Measurements from ENCODE around the gene TMEM247.

The TMEM247 gene

DNA sequence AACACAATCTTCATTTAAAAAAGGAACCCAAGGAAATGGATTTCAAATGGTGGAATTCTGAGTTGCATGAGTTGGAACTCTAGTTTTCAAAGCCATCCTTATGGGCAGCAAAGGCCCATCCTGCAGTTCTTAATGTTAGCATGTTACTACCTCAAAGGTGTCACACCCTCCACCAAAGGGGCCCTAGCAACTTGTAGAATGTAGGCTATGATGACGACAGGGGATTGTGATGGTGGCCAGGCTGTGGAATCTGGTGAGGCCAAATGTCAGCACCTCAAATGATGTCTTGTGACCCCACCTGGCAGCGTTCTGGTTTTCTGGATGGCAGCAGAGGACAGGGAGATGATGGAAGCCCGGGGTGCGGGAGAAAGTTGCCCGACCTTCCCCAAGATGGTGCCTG lies at the start of gene TMEM247:
TMEM247 (plus strand) TSS at position 301 of the 400 bp plus-strand sequence.
- no peak for DNase-seq
- no peak for ATAC-seq
- Mint-ChIP-seq H3K4me1 (peaks cover 19% of the 10 kb centered on the region), H3K27ac (peak within 1 kb of the TSS in 1 of 2 donors; percentile 36), H3K4me3 (no peak within 1 kb of the TSS), H3K27me3 (no peaks in the 10 kb centered on the region), H3K9me3 (peaks cover 19 to 26% of the 10 kb centered on the region in 2 donors)

DNA sequence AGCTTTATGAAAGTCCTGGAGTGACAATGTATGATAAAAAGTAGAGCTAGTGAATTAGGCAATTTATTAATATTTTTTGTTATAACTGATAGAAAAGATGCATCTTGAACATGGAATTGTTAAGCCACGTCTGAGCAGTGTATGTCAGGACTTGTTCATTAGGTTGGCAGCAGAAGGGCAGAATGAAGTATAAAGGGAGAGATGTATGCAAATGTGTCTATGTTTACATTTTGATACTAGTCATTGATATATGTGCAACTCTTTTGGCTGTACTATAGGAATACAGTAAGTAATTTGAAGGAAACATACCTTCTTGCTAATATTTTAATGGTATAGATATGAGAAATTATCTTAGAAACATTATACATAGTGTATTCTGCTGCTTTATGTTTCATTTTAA lies 49.0 kb upstream of the TMEM247 start:
- no peak overlapping the region for H3K27ac Mint-ChIP-seq
- H3K27me3 Mint-ChIP-seq: no peaks in the 10 kb centered on the region
- no peaks in the 10 kb centered on the region for H3K9me3 Mint-ChIP-seq
- no peak for DNase-seq
- no peak overlapping the region for H3K4me3 Mint-ChIP-seq
- no peak for ATAC-seq
- peaks cover 23% of the 10 kb centered on the region for H3K4me1 Mint-ChIP-seq

DNA sequence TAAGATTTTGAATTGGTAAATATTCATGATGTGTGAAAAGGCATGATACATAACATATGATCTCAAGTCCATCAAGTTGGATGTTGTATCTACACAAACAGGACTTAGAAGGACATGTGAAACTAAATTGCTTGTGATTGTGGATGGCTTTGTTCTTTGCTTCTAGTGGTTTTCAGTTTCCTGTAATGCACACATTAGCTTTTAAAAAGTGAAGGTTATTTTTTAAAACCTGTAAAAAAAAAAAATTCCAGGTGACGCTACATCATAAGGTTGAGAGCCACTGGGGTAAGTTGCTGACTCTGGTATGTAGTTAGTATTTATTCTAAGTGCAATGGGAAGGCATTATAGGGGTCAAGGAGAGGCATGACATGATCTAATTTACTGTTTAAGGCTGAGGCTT lies 48.4 kb upstream of the TMEM247 start:
- no peak for DNase-seq
- Mint-ChIP-seq H3K27me3 (no peaks in the 10 kb centered on the region), H3K9me3 (no peaks in the 10 kb centered on the region), H3K4me1 (peaks cover 23% of the 10 kb centered on the region), H3K27ac (no peak overlapping the region), H3K4me3 (no peak overlapping the region)
- ATAC-seq: no peak

DNA sequence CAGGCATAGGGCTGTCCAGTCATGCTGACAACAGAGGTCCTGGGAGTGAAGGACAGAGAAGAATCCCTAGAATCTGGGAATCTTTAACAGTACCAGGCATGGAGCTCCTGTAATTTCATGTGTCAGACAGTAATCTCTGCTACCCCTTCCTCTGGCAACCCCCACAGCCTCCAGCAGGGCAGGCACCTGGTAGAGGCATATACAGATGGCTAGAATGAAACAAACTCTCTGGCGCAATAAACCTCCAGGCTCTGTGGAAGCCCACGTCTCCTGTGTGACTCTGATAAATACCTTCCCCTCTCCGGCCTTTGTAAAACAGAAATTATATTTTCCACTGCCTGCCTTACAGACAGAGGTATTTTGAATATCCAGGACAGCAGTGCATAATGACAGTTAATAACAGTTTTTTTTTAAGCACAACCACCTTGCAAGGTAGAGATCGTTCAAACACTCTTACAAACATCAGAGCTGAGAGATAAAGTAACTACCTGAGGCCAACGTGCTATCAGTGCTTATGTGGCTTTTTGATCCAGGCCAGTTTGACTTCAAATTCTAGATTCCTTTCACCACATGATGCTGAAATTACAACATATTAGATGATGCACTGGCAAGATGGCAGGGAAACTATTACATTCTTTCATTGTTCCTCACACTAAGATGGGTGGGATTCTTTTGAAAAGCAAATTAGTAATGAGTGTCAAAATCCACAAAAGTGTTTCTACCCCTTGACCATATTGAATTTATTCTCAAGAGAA lies 47.7 kb upstream of the TMEM247 start:
- no peak for DNase-seq
- Mint-ChIP-seq H3K4me1 (peaks cover 23% of the 10 kb centered on the region), H3K27me3 (no peaks in the 10 kb centered on the region), H3K4me3 (no peak overlapping the region), H3K27ac (no peak overlapping the region), H3K9me3 (no peaks in the 10 kb centered on the region)
- ATAC-seq: no peak

DNA sequence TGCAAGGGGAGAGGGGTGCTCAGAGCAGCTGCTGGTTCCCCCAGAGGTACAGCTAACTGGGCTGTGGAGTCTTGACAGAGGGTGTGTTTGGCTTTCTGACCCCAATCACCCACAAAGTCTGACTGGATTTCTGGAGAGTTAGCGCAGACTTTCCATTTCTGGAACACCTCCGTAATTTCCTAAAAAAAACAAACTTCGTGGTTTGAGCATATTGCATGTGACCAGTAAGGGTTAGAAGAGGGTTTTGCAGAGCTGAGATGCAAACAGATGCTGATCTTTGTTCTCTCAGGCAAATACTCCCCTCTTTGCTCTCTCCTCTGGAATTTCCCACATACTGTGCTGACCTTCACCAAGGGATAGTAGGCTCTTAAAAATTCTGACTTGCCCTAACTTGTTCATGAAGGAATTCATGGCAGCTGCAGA lies 44.5 kb upstream of the TMEM247 start:
- Mint-ChIP-seq H3K4me3 (no peak overlapping the region), H3K9me3 (no peaks in the 10 kb centered on the region), H3K27me3 (no peaks in the 10 kb centered on the region), H3K4me1 (peaks cover 38% of the 10 kb centered on the region), H3K27ac (no peak overlapping the region)
- ATAC-seq (no peak), DNase-seq (no peak)

DNA sequence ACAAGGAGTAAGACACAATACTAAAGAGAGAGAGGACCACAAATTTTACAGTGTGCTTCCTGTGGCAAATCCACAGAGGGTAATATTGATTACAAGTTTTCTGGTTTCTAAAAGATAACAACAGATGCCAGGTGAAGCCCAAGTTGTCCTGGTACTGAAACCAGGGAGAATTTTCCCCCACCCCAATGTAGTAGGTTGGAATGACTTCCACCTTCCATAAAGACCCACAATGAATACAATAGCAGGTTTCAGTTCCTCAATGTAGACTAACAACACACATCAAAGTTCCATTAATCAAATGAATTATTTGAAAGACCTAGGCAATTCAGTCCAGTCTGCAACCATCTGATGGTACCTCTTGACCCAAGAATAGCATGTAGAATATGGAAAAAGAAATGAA lies 44.0 kb upstream of the TMEM247 start:
- DNase-seq (no peak), ATAC-seq (no peak)
- no peaks in the 10 kb centered on the region for H3K9me3 Mint-ChIP-seq
- H3K27me3 Mint-ChIP-seq: no peaks in the 10 kb centered on the region
- H3K4me1 Mint-ChIP-seq: peaks cover 43% of the 10 kb centered on the region
- no peak overlapping the region for H3K27ac Mint-ChIP-seq
- no peak overlapping the region for H3K4me3 Mint-ChIP-seq

DNA sequence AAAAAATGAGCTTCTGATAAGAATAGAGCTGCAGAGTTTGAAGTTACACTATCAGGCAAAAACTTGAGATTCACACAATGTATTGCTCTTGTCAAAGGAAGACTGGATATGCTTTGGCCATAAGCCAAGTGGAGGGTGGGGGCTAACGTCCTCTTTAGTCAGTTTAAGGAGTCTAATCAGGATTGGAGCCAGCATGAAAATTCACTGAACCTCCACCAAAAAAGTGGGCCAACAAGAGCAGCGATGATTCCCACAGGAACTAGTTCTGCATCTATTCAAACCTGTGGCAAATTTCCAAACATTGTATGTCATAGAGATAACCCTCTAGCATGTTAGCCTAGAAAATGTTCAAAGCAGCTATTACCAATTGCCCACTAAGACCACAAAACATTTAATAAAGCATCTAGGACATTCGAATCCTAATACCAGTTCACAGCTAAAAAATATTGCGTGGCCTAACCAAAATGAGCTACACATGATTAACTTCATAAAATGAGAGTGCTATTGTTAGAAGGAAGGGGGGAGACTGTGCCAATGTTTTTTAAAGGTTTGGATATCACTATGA lies 43.5 kb upstream of the TMEM247 start:
- Mint-ChIP-seq H3K27ac (no peak overlapping the region), H3K27me3 (no peaks in the 10 kb centered on the region), H3K4me1 (peaks cover 42% of the 10 kb centered on the region), H3K9me3 (no peaks in the 10 kb centered on the region), H3K4me3 (no peak overlapping the region)
- DNase-seq (no peak), ATAC-seq (no peak)

DNA sequence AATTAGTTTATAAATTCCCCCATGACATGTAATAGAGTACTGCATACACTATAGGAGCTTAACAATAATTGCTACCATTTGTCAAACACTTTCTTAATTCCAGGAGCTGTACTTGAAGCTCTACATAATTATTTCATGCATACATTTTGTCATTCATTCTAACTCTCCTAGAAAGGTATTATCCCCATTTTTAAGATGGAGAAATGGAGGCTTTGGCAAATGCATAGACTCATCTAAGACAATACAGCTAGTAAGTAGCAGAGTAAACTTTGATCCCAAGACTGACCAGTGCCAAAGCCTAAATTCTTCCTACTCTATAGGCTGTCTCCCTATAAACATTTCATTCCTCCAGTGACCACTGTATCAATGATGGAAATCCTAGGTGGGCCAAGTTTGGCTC lies 42.6 kb upstream of the TMEM247 start:
- no peak overlapping the region for H3K4me3 Mint-ChIP-seq
- DNase-seq (no peak), ATAC-seq (no peak)
- no peak overlapping the region for H3K27ac Mint-ChIP-seq
- no peaks in the 10 kb centered on the region for H3K9me3 Mint-ChIP-seq
- H3K4me1 Mint-ChIP-seq: peaks cover 32% of the 10 kb centered on the region
- no peaks in the 10 kb centered on the region for H3K27me3 Mint-ChIP-seq

DNA sequence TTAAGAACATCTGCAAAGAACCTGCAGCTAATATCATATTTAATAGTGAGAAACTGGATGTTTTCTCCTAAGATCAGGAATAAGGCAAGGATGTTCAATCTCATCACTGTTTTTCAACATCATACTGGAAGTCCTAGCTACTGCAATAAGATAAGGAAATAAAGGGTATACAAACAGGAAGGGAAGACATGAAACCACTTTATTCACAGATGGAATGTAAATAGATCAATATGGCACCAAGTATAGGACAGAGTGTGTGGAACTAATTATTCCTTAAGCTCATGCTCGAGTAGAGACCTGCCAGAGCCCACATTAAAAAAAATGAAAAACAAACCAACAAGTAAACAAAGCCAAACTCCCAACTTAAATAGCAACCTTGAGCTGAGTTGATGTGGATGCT lies 41.3 kb upstream of the TMEM247 start:
- Mint-ChIP-seq H3K27me3 (no peaks in the 10 kb centered on the region), H3K4me1 (peaks cover 25% of the 10 kb centered on the region), H3K4me3 (no peak overlapping the region), H3K9me3 (no peaks in the 10 kb centered on the region), H3K27ac (no peak overlapping the region)
- DNase-seq (no peak), ATAC-seq (no peak)

DNA sequence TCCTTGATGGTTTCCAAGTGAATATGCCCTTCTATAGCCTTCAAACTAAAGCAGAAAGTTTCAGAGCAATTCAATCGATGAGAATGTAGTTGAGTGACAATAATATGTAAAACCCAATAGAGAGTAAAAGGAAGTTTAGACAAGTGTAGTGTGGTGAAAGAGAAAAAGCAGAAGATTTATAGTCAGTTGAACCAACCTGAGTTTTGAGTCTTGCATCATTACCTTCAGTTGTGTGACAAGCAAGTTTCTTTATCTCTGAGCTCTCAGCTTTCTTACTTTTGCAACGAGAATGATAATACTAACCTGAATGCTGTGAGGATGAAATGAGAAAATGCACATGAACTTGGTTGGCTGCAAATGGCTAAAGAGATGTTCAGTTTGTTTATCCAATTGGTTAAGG lies 40.6 kb upstream of the TMEM247 start:
- ATAC-seq: no peak
- DNase-seq: no peak
- Mint-ChIP-seq H3K9me3 (no peaks in the 10 kb centered on the region), H3K4me1 (peaks cover 23% of the 10 kb centered on the region), H3K27me3 (no peaks in the 10 kb centered on the region), H3K27ac (no peak overlapping the region), H3K4me3 (no peak overlapping the region)

DNA sequence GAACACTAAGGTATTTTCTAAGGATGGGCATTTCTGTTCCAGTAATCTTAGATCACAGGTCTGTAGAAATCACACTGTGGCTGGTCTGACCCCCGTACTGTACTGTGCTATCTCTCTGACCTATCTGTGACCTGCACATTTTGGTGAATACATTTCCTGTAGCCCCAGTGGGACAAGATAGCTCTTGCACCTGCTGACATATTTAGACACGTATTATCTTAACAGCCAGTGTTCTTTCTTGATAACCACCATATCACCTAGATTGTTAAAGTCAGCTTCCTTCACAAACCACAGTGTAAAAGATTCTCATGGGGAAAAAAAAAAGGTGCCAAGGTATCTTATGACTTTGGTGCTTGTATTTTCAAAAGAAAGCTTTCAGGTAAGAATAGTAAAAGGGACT lies 39.8 kb upstream of the TMEM247 start:
- H3K4me1 Mint-ChIP-seq: peaks cover 23% of the 10 kb centered on the region
- no peaks in the 10 kb centered on the region for H3K9me3 Mint-ChIP-seq
- no peak overlapping the region for H3K27ac Mint-ChIP-seq
- ATAC-seq (peak; percentile 74), DNase-seq (no peak)
- no peak overlapping the region for H3K4me3 Mint-ChIP-seq
- no peaks in the 10 kb centered on the region for H3K27me3 Mint-ChIP-seq

DNA sequence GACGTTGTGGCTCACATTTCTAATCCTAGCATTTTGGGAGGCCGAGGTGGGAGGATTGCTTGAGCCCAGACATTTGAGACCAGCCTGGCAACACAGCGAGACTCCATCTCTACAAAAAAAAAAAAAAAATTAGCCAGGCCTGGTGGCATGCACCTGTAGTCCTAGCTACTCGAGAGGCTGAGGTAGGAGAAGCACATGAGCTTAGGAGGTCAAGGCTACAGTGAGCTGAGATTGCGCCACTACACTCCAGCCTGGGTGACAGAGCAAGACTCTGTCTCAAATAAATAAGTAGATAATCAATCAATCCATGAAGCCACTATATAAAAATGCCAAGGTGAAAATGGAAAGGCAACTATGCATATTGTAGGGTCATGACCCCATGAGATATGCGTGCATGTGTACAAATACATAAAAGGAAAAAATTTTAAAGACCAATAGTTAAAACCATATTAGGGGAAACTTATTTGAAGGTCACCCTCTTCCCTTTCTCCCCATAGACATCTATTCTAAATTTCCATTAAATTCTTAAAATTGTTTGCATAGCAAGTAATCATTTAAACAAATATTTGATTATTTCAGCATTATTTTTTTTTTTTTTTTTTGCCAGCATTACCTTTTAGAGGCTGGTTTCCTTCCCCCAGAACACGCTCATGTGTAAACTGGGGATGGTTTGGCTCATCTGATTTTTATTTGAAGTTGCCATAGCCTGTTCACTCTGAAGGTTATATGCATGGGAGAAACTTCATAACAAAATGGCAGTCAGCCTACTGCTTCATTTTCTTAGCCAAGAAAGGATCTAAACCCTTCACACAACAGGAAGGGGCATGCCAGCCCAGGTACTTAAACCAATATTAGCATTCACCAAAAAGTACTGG lies 37.3 kb upstream of the TMEM247 start:
- no peaks in the 10 kb centered on the region for H3K27me3 Mint-ChIP-seq
- H3K27ac Mint-ChIP-seq: peak overlapping the region in 1 of 2 donors; percentile 71
- H3K4me1 Mint-ChIP-seq: peaks cover 23% of the 10 kb centered on the region
- DNase-seq (no peak), ATAC-seq (no peak)
- H3K4me3 Mint-ChIP-seq: no peak overlapping the region
- H3K9me3 Mint-ChIP-seq: peaks cover 0 to 20% of the 10 kb centered on the region in 2 donors

DNA sequence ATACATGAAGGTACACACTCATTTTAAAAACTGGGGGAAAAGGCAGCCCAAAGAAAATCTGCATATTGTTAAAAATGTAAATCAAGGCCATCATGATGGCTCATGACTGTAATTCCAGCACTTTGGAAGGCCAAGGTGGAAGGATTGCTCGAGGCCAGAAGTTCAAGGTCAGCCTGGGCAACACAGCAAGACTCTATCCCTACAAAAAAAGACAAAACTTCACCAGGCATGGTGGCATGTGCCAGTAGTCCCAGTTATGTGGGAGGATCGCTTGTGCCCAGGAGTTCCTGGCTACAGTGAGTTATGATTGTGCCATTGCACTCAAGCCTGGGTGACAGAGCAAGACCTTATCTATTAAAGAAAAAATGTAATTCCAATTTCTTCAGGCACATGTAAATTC lies 34.6 kb upstream of the TMEM247 start:
- no peak for ATAC-seq
- Mint-ChIP-seq H3K27me3 (no peaks in the 10 kb centered on the region), H3K27ac (no peak overlapping the region), H3K4me3 (no peak overlapping the region), H3K4me1 (peaks cover 8% of the 10 kb centered on the region), H3K9me3 (peaks cover 9 to 29% of the 10 kb centered on the region in 2 donors)
- no peak for DNase-seq

DNA sequence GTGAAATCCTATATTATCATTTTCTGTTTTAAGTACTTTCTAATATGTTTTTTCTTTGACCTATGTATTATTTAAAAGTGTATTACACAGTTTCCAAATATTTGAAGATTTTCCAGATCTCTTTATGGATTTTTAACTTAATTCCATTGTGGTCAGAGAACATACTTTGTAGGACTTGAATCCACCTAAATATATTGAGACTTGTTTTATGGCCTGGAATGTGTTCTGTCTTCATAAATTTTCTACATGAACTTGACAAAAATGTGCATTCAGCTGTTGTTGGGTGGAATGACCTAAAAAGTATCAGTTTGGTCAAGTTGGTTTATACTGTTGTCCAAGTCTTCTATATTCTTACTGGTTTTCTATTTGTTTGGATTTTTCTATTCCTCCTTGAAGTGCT lies 33.8 kb upstream of the TMEM247 start:
- no peak for DNase-seq
- Mint-ChIP-seq H3K27ac (no peak overlapping the region), H3K4me1 (peaks cover under 1% of the 10 kb centered on the region), H3K27me3 (no peaks in the 10 kb centered on the region), H3K9me3 (peaks cover 9 to 29% of the 10 kb centered on the region in 2 donors), H3K4me3 (no peak overlapping the region)
- ATAC-seq: no peak

DNA sequence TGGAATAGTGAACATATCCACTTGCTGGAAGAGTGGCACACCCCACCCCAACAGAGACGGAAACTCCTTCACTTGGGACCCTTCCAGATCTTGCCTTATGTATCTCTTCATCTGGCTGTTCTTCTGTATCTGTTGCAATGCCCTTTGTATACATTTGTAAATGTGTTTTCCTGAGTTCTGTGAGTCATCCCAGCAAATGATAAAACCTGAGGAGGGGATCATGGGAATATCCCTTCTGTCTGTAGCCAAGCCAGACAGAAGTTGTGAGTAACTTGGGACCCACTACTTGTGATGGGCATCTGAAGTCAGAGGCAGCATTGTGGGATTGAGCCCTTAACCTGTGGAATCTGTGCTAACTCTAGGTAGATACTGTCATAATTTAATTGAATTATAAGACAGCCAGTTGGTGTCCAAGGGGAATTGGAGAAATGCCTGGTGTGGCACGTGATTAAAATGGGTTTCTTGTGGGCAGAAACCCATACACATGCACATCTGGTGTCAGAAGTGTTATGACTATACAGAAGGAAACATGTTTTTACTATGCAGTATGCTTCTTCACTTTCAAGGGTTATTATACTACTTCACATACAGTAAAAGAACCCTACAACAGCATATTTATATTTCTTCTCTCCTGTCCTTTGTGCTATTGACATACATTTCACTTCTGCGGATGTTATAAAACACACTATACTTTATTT lies 32.3 kb upstream of the TMEM247 start:
- no peak for ATAC-seq

More for the DNA sequence above, 32.3 kb upstream of the TMEM247 start:
- peaks cover 9 to 29% of the 10 kb centered on the region in 2 donors for H3K9me3 Mint-ChIP-seq
- no peak for DNase-seq
- no peaks in the 10 kb centered on the region for H3K27me3 Mint-ChIP-seq
- no peaks in the 10 kb centered on the region for H3K4me1 Mint-ChIP-seq
- H3K27ac Mint-ChIP-seq: no peak overlapping the region
- H3K4me3 Mint-ChIP-seq: no peak overlapping the region

Data from stimulated activated naive CD8-positive, alpha-beta T cell treated with anti-CD3 and anti-CD28 coated beads, Interleukin-15, amount 100 ng/mL, for 72 hours (primary cell).